OCI-LY7 (cell line): ENCODE data around the gene FRAS1. TPM values are rescaled to one million over a fixed set of nuclear protein-coding genes. Genes with fewer than 3 reads are reported as not detected.

ENCODE experiments used
- BruUV-seq: library from RNA; stranded (reverse); fragments of 400-500 nt; replicated peaks from 2 replicates; lab custom pipeline; 2021; lab: Mats Ljungman, UMichigan
- CTCF ChIA-PET: fragments of 300-600 bp; sonication (Branson Sonifier 250); formaldehyde crosslinking; loops from one replicate; lab custom pipeline; 2022; ENCODE audit warnings: antibody characterized with exemption; ENCODE audit not compliant: unreplicated experiment; lab: Charles Lee
- POLR2A ChIA-PET: fragments of 300-600 bp; sonication (Branson Sonifier 250); formaldehyde crosslinking; loops from one replicate; lab custom pipeline; 2022; ENCODE audit warnings: antibody characterized with exemption; lab: Charles Lee
- DNase-seq: peaks from one replicate; pipeline ENCODE4 v3.0.0-alpha.2; 2015; ENCODE audit warnings: low spot score
- H2AFZ ChIP-seq: fragments of 200-600 bp; sonication (generic), shearing (Covaris generic); 2 replicates; pipeline ENCODE4 v1.6.1; 2014; ENCODE audit warnings: mild to moderate bottlenecking, antibody characterized with exemption, low read length, moderate library complexity
- H3K27ac ChIP-seq: fragments of 200-600 bp; sonication (generic); 2 replicates; pipeline ENCODE4 v1.5.1; 2014; ENCODE audit warnings: mixed run types, low read depth, mild to moderate bottlenecking, moderate library complexity, low read length, inconsistent platforms; ENCODE audit not compliant: poor library complexity, severe bottlenecking
- H3K36me3 ChIP-seq: fragments of 200-600 bp; sonication (generic); 2 replicates; pipeline ENCODE4 v1.6.1; 2014; ENCODE audit warnings: mild to moderate bottlenecking, antibody characterized with exemption, low read length, moderate library complexity, mixed read lengths; ENCODE audit not compliant: insufficient read depth
- H3K4me1 ChIP-seq: fragments of 200-600 bp; sonication (generic); 2 replicates; pipeline ENCODE4 v1.5.1; 2014; ENCODE audit warnings: mild to moderate bottlenecking, low read length; ENCODE audit not compliant: insufficient read depth, poor library complexity, severe bottlenecking
- H3K4me2 ChIP-seq: fragments of 200-600 bp; sonication (generic); 2 replicates; pipeline ENCODE4 v1.6.1; 2014; ENCODE audit warnings: mild to moderate bottlenecking, low read length
- H3K4me3 ChIP-seq: fragments of 200-600 bp; sonication (generic); 2 replicates; pipeline ENCODE4 v1.5.1; 2014; ENCODE audit warnings: mild to moderate bottlenecking, low read depth, low read length; ENCODE audit not compliant: poor library complexity, severe bottlenecking
- H3K79me2 ChIP-seq: fragments of 200-600 bp; sonication (generic); 2 replicates; pipeline ENCODE4 v1.6.1; 2016; ENCODE audit warnings: low read depth, mild to moderate bottlenecking, low read length, moderate library complexity, mixed read lengths; ENCODE audit not compliant: insufficient read depth
- H3K9me2 ChIP-seq: fragments of 200-600 bp; sonication (generic); 2 replicates; pipeline ENCODE4 v1.6.1; 2016; ENCODE audit warnings: mild to moderate bottlenecking, low read length, mixed read lengths; ENCODE audit not compliant: insufficient read depth
- H3K9me3 ChIP-seq: fragments of 200-600 bp; sonication (generic); 2 replicates; pipeline ENCODE4 v1.6.1; 2014; ENCODE audit warnings: mild to moderate bottlenecking, mixed run types, low read length, mixed read lengths
- H4K20me1 ChIP-seq: fragments of 200-600 bp; sonication (generic); 2 replicates; pipeline ENCODE4 v1.6.1; 2014; ENCODE audit warnings: mild to moderate bottlenecking, antibody characterized with exemption, low read length, moderate library complexity, mixed read lengths; ENCODE audit not compliant: insufficient read depth
- CTCF ChIP-seq: fragments of 200-600 bp; sonication (generic); conservative IDR thresholded peaks from 2 replicates; pipeline ENCODE4 v1.5.1; 2014; ENCODE audit warnings: mild to moderate bottlenecking, antibody characterized with exemption, low read length, moderate library complexity, mixed read lengths
- EZH2phosphoT487 ChIP-seq: fragments of 200-600 bp; sonication (generic); IDR thresholded peaks from 2 replicates; pipeline ENCODE4 v1.6.1; 2018; ENCODE audit warnings: low read depth, borderline replicate concordance, mild to moderate bottlenecking, mixed run types, antibody characterized with exemption, low read length, moderate library complexity, mixed read lengths
- intact Hi-C: fragments of 100-400 bp; cut with micrococcal nuclease; formaldehyde crosslinking; loops from one replicate; pipeline ENCODE4 v1.10.0; 2022; ENCODE audit not compliant: unreplicated experiment
- total RNA-seq, 2 experiments: library from RNA; depleted of rRNA in 1 of 2; stranded (reverse); fragments of >200 nt in 1 of 2; shearing (Covaris generic) in 1 of 2; gene quantifications; 2 replicates each; pipeline ENCODE4 v1.2.3, GENCODE V29; 2014 to 2022

FRAS1 gene
- total RNA-seq, 2 experiments from 2014 or later, result 0.19 to 0.30 TPM

DNA sequence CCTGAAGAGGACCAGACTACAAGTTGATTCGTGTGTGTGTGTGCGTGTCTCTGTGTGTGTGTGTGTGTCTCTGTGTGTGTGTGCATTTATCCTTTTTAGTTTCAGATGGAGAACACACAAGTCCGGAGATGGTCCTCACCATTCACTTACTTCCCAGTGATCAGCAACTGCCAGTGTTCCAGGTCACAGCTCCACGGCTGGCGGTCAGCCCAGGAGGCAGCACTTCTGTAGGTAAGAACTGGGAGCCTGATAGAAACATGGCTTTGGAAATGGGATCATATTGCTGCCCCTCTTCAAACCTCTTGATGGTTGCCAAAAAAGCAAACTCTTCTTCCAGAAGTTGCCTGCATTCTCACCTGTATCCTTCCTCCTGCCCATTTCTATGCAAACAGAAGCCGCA is 371.9 kb downstream of the FRAS1 start:
- H3K36me3 ChIP-seq, result no peaks in the 10 kb centered on the region
- no peaks in the 10 kb centered on the region for H3K9me2 ChIP-seq
- no peak overlapping the region for H2AFZ ChIP-seq
- DNase-seq, result no peak
- ChIA-PET CTCF (no interaction called here), POLR2A (interaction anchor here (1.0 kb wide), 1 partner anchor 8 kb away, joined by 3 read pairs; no protein-coding TSS in a partner anchor)
- H3K9me3 ChIP-seq, result no peaks in the 10 kb centered on the region
- H3K4me2 ChIP-seq, result no peak overlapping the region
- TF ChIP-seq EZH2phosphoT487, result no peak
- TF ChIP-seq CTCF, result no peak
- H3K4me1 ChIP-seq, result no peaks in the 10 kb centered on the region
- no peaks in the 10 kb centered on the region for H3K79me2 ChIP-seq
- intact Hi-C loops, result no loop called here
- no peak overlapping the region for H3K4me3 ChIP-seq
- no peak overlapping the region for H3K27ac ChIP-seq
- H4K20me1 ChIP-seq, result no peaks in the 10 kb centered on the region
- BruUV-seq, result no TSS peak

GRCh38 chr4:78432896-78433295 is 375.8 kb downstream of the FRAS1 start:
- POLR2A ChIA-PET, result interaction anchor here (0.6 to 1.0 kb wide), 2 partner anchors 15 to 90 kb away, joined by 3 to 4 read pairs; no protein-coding TSS in a partner anchor
- no peaks in the 10 kb centered on the region for H4K20me1 ChIP-seq
- CTCF ChIA-PET, result no interaction called here
- TF ChIP-seq EZH2phosphoT487 (no peak), CTCF (no peak)
- no peaks in the 10 kb centered on the region for H3K36me3 ChIP-seq
- H3K4me3 ChIP-seq, result no peak overlapping the region
- no peaks in the 10 kb centered on the region for H3K9me2 ChIP-seq
- no peak overlapping the region for H3K27ac ChIP-seq
- no peaks in the 10 kb centered on the region for H3K4me1 ChIP-seq
- no peak overlapping the region for H3K4me2 ChIP-seq
- no peak for DNase-seq
- no peak overlapping the region for H2AFZ ChIP-seq
- no peaks in the 10 kb centered on the region for H3K9me3 ChIP-seq
- BruUV-seq, result no TSS peak
- H3K79me2 ChIP-seq, result no peaks in the 10 kb centered on the region
- intact Hi-C loops, result no loop called here

GRCh38 chr4:78437608-78438088 is 380.5 kb downstream of the FRAS1 start:
- ChIA-PET CTCF (no interaction called here), POLR2A (interaction anchor here (0.6 to 3.0 kb wide), 3 partner anchors 12 to 1275 kb away, joined by 3 to 14 read pairs (median 4); no protein-coding TSS in a partner anchor)
- Histone ChIP-seq H3K4me1 (no peaks in the 10 kb centered on the region), H3K36me3 (no peaks in the 10 kb centered on the region), H3K9me3 (no peaks in the 10 kb centered on the region), H3K9me2 (no peaks in the 10 kb centered on the region), H2AFZ (no peak overlapping the region), H3K4me2 (no peak overlapping the region), H3K79me2 (no peaks in the 10 kb centered on the region), H4K20me1 (no peaks in the 10 kb centered on the region), H3K27ac (no peak overlapping the region), H3K4me3 (no peak overlapping the region)
- TF ChIP-seq EZH2phosphoT487 (no peak), CTCF (no peak)
- intact Hi-C loops, result no loop called here
- BruUV-seq, result no TSS peak
- no peak for DNase-seq
